Cerebellar nuclear complex (tissue), 1 donor: ENCODE results near the gene EVX2.

Source experiments
- DNase-seq, 2 experiments: peaks; one replicate each; lab custom pipeline; 2025; lab: John Stamatoyannopoulos, UW

EVX2 gene

DNA sequence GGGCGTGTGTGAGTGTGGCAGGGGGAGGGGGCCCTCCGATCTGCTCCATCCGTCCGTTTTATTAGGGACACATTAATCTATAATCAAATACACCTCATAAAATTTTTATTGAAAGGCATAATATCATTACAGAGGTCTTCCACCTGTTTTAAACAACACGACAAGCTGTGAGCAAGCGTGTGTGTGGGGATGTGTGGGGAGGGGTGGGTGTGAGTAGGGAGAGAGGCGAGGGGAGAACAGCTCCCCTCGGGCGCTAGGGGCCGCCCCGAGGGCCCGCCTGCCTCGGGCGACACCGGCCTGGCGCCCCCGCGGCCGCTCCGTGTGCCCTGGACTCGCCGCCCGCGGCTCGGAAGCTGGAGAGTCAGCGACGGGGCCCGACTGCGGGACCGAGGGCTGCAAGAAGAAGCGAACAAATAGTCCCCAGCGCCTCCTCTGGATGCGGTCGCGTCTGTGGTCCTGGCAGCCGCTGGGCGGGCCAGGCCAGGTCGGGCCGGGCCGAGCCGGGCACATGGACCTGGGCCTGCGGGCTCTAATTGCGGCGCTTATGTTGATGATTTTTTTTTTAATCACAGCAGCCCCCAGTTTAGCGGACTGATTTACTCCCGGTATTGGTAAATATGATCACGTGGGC lies 38.4 kb upstream of the EVX2 start:
- DNase-seq = no peak

DNA sequence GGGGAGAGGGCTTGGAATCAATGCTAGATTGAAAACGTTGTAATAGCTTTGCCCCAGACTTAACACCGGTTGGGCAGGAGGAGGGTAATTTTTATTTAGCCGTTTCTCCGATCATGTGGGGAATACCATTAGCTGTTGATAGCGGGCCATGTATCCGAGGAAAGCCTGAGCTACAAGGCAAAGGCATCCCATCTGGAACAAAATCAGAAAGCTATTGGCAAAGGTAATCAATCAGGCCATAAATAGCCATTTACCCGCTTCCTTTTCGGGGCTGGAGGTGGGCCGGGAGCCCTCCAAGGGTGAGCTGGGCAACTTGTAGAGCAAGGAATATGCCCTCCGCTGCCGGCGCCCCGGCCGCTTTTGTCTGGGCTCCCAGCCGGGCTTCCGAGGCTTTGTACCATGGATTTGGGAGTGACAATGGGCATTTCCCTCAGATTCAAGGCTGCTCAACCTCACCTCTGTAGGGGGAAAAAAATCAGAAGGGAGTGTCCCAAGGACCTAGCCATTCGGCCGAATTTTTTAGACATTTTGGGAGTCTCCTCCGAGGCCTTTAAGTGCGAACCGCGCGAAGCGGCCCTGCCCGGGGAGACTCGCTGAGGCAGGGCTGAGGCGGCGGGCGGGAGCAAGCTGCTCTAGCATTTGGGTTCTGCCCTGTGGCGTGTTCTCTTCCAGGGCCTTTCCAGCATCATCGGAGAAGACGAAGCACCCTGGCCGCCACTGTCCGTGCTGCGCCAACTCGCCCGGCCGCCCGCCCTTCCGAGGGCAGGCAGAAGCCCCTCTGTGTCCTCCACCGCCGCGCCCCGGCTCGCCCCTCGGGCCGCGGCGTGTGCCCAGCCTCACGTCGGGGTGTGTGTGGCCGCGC lies 37.7 kb upstream of the EVX2 start:
- DNase-seq = no peak

DNA sequence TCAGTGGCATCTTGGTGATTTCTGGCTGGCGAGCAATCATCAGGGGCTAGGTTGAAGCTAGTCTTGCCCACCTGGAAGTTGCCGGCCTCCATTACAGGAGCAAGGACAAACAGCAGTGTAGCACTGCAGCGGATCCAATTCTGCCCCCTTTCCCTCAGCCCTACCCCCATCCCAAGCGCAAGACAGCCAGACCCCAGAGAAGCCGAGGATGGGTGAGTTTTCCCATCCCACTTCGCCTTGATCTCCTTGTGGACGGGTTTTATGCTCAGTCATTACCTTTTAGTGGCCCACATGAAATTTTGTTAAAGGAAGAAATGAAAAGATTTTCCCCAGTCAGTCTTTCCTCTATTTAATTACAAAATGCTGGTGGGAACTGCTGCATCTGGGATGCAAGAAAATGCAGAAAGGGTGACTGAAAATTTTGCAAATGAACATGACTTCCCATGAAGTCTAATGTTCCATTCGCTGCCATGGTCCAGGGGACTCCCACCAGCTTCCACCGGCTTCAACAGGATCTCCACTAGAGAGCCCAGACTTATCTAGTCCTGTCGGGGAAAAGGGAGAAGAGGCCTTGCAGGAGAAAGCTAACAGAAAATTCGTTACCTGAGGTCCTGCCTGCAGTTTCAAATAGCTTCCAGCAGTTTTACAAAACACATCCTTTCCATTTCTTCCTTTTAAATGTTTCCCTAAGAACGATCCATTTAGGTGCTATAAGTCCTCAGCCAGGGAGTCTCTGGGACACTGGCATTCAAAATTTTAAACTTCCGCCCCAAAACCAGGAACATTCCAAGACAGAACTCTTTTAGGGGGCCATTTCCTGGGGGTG lies 36.8 kb upstream of the EVX2 start:
- no peak for DNase-seq

DNA sequence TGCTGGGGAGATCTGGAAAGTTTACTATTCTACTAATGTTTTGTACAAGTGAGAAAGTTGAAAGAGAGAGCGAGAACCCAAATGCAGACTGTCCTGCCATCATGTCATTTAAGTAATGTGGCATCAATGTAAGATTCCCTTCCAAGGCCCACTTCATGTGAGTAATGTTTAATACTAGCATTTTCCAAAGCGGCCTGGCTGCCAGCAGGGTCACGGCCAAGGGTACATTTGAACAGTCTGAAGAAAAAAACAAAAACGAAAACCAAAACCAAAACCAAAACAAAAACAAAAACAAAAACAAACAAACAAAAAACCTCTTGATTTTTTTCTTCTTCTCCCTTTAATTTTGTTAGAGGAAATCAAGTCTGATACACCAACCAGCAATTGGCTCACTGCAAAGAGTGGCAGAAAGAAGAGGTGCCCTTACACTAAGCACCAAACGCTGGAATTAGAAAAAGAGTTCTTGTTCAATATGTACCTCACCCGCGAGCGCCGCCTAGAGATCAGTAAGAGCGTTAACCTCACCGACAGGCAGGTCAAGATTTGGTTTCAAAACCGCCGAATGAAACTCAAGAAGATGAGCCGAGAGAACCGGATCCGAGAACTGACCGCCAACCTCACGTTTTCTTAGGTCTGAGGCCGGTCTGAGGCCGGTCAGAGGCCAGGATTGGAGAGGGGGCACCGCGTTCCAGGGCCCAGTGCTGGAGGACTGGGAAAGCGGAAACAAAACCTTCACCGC lies 35.0 kb upstream of the EVX2 start:
- DNase-seq = no peak

DNA sequence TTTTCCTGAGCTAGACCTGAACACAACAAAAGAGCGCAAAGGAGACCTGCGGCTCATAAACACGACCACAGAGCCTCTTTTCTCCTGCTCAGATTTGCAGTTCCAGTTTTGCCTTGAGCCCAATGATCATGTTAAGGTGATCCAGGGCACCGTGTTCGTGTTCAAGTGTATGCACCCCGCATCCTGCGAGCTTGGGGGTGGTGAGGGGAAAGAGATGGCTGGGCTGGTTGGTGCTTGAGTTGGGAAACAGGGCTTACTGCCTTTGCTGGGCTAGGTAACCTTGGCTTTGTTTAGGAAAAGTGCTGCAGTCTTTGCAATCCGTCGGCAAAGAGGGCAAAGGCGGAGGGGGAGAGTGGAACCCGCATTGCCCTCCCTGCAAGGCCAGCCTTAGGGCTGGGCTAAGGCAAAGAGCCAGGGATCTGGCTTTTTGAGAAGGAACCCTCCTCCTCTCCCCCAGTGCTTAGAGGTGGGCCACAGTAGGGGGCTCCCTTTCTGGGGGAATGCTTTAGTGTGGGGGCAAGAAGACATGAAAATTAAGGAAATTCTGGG lies 34.1 kb upstream of the EVX2 start:
- DNase-seq = no peak

DNA sequence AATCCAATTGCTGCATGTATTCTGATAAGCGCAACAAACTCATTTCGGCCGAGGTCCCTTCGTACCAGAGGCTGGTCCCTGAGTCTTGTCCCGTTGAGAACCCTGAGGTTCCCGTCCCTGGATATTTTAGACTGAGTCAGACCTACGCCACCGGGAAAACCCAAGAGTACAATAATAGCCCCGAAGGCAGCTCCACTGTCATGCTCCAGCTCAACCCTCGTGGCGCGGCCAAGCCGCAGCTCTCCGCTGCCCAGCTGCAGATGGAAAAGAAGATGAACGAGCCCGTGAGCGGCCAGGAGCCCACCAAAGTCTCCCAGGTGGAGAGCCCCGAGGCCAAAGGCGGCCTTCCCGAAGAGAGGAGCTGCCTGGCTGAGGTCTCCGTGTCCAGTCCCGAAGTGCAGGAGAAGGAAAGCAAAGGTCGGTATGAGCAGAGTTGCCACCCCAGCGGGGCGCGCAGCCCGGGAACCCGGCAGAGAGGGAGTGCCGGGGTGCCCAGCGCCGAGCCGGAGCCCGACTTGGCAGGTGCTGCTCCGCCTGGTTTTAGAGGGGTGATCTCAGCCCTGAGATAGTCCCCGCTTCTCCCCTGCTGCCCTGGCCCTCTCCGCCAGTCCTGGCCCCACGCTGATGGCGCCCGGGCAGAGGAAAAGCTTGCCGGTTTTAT lies 33.5 kb upstream of the EVX2 start:
- no peak for DNase-seq

DNA sequence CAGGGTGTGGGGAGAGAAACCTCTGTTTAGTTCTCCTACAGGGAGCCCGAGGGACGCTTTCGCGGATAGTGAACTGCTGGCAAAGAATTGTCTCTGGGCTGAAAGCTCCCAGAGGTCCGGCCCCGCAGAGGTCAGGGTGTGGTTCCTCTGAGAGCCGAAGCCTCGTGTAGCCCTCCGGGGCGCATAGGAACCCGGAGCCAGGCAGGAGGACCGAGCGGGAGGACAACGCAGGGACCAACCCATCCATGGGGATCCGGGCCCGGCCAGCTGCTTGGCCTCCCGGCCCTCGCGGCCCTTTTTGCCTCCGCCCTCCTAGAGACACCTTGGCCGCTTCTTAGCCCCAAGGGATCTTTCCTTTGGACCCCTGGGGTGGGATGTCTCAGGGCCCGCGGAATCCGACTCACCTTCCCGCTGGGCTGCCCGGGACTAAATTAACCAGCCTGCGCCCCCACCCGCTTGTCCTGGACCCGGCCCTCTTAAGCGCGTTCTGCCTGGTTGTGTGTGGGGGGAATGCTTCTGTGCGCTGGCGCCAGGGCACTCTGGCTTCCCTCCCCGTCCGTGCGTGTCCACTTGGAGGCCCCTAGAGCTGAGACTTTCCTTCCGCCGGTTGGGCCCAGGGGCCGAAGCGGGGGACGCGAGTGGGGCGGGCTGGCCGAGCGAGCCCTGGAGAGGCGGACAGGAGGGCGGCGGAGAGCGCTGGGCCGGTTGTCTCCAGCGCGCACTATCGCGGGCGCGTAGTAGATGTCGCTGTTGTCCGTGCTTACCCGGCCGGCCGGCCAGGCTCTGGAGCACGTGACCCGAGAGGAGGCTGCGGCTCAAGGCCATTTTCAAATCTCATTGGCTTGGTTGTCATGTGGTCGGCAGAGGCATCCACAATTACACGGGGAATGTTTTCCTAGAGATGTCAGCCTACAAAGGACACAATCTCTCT lies 32.4 kb upstream of the EVX2 start, which contains the start of gene HOXD10:
Gene HOXD10 (plus strand): TSS at position 896 of the 931 bp plus-strand sequence. CDS start 56 bp downstream, outside the sequence.
- DNase-seq = no peak

DNA sequence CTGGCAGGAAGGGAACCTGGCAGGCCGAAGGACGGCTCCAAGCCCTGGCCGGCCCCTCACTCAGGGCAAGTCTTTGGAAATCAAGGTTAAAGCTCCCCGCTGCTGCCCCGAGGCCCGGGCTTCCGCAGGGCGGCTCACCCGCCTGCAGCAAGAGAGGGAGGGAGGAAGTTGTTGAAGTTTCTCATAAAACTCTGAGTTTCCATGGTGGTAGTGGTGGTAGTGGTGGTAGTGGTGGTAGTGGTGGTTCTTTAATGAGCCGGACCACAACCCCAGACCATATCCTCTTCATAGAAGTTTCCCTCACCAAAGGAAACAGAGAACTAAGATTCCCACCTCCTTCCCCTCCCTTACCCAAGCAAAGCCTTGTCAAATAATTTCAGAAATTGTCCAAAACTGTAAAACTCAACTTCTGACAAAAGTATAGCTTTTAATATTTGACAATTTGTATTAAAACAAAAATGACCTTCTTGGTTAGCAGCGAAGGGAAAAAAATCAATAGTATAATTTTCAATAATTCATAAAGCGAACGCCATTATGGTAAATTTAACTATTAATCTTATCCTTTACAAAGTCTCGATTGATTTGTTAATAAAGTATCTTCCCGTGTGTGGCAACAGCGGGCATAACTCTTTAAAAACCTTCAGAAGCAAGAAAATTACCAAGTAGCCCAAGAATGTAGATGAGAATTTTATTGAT lies 31.3 kb upstream of the EVX2 start:
- no peak for DNase-seq

DNA sequence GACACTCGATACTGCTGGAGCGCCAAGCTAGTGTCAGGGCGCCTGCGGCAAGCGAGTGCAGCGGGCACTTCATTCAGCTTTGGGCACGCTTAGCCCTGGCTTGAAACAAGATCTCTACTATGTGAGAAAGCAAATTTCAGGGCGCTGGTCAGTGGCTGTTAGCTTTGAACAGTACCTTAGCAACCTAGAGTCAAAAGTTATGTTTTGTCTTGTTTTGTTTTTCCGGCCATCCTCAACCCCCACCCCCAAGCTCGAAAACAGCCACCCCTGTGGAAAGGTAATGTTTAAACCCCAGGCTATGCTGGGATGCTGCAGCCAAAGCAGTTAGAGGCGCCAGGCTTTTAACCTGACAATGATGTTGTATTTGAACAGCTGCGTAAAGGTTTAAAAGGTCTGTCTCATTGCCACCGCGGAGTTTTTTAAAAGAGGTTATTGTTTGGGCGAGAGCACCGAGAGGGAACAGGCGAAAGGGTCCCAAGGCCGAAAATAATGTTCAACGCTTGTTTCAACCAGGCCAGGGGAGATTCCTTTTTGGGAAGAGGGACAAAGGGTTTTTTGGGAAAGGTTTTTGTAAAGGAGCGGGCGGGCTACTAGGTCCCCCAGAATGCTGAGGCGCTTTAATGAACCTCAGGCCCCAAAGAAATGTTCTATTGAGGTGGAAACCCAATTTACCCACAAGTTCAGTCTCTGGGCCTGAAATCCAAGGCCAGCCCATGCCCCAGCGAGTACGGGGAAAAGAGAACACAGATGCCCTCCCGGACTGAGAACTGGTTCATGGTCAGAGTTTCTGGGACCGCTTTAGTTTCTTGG lies 30.6 kb upstream of the EVX2 start:
- no peak for DNase-seq

DNA sequence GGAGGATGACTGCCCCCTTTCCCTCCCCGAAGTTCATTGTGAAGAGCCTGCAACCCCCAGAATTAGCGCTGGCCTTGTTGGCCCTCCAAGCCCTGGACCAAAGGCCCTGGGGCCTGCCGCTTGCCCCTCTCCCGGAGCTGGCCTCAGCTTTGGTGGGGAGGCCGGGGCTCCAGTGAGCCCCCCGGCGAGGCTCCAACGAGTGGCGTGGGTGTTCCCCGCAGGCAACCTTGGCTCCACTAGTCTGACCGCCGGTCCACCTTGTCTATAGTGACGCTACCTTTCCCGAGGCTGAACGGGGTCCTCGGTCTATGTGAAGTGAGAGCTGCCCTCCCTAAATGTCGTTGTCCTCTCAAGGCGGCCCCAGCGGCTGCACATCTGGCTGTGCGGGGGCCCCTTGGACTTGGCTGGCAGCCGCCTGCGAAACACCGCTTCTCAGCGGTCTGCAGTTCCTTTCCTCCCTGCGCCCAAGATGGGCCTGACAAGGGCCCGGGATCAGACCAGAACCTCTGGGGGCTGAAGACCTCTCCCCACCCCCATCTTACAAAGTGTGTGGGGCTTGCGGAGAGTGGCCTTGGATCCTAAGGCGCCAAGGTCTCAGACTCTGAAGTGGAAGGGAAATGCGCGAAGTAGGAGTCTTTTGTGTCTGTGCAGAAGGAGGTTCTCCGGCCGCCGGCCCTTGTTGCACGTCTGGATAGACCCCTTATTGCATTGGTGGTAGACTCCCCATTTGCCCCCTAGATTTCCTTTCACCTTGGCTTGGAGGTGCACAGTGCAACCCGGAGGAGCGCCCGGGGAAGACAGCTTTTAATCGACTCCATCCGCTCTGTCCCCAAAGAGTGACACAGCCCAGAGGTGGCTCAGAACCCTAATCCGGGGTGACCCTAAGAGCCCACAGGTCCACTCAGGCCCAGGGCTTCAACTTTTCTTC lies 28.9 kb upstream of the EVX2 start:
- DNase-seq = no peak

DNA sequence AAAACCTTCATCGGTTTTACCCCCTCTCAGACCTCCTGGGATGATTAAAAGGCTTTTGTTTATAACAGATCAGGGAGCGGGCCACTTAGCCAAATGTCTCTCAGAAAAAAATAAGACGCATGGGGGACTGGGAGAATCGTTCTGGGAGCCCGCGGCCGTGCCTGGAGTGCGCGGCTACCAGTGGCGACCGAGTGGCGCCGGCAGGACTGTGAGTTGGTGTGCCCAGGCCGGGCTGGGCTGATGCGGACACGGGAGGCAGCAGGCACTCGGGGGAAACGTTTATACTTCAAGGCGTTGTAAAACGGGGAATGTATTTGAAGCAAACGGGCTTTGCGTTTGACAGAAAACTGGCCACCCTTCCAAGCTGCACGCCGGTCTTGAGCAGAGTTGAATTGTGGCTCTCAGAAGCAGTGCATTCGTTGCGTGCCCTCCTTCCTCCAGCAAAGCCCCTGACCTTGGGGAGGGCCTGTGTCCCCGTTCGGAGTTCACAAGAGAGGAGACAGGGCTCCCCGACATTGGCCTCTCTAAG lies 28.1 kb upstream of the EVX2 start:
- no peak for DNase-seq

DNA sequence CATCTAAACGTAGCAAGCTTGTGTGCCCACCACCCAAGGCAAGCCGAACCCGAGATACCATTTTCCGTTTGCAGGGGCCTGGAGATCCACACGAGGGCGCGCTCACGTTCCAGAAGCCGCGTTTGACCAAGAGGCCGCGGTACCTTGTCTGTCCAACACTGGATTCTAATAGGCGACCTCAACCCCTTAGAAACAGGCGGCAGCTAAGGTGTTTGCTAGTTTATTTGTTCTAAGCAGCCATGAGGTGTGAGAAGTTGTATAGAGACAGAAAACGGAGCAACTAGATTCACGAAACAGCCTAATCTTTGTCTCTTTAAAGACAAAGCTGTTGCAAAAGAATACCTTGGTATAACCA lies 27.5 kb upstream of the EVX2 start:
- no peak for DNase-seq

DNA sequence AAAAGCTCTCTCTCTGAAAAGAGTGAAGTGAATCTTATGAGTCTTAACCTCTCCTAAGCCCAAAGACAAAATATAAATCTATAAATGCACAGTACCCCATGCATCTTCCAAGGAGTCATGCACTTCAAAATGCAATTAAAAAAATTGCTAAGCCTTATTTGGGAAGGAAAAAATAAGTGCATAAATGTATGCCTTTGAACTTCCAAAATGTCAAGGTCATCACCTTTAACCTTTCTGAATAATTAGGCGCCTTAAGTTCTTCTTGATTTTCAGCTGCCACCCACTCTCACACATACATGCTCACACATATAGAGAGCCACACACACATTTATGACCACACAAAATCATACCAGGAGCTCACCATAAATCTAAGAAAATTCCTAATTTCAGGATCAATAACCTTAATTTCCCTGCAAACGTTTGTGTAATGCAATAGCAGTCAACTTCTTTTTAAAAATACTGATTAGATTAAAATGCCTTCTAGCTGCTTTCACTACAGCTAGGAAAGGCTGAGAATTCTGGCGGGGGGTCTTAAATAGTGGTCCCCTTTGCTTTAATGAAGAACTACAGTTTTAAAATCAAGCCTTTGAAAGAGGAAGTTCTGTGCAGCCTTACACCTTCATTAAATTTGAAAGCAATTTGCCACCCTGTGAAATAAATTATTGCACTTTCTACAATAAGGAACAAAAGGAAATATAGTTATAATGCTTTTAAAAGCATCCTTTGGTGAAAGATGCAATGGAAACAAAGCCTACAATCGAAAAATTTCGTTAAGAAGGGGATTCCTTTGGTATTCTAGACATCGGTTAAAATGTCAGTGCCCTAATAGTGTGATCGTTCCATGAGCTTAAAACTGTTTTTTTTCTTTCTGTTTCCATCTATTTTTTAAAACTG lies 26.9 kb upstream of the EVX2 start:
- no peak for DNase-seq

DNA sequence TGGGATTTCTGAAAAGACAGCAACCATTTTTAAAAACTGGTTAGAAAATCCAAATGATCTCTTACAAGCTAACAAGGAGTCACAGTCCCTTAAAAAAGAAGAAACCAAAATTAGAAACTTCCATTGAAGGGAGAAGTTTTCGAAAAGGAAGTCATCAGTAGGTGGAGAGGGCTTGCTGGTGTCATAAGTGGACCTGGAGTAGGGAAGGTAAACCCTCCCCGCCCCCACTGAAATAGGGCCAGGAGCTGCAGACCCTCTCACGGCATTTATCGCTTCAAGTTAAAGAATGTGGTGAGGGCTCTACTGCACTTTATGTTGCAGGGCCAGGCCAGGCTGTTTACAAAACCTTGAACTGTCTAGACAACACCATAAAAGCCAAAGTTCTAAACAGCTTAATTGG lies 26.2 kb upstream of the EVX2 start:
- no peak for DNase-seq

DNA sequence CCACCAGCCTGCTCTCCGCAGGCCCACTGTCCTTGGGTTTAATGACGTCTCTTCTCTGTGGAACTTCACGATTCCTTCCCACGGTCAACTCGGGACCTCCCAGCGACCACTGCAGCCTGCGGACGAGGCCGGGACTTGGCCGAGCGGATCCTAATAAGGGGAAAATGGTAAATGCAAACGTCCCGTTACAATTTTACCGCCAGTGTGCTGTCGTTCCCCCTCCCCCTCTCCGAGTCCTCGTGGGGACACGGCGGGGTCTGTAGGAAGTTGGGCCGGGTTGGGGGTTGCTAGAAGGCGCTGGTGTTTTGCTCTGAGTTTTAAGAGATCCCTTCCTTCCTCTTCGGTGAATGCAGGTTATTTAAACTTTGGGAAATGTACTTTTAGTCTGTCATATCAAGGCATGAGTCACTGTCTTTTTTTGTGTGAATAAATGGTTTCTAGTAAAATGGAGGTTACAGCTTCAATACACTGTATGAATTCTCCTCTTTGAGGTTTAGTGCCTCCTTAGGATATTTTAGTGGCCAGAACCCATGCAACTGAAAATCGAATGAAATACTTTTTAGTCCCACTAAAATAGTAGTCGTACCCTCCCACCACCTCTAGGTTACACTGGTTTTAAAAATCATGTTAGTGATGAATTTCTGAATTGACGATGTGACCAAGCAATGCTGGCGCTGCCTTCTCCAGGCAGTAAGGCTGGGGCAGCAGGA lies 25.6 kb upstream of the EVX2 start:
- DNase-seq = no peak
